ENCODE measurements around the gene TSPAN32.

TSPAN32 gene

GRCh38 chr11:2357246-2357645 is 55.4 kb downstream of the TSPAN32 start:
- TF ChIP-seq REST (IDR thresholded peaks at IDR 0.05; ENCODE audit: low read depth) (no peak), NFIC (IDR thresholded peaks at IDR 0.05) (no peak), RAD21 (IDR thresholded peaks at IDR 0.05; ENCODE audit: low read depth) (no peak), EP300 (IDR thresholded peaks at IDR 0.05; ENCODE audit: borderline replicate concordance) (no peak), TEAD4 (IDR thresholded peaks at IDR 0.05) (no peak), USF1 (IDR thresholded peaks at IDR 0.05) (no peak), CEBPB (IDR thresholded peaks at IDR 0.05) (no peak), CREB1 (IDR thresholded peaks at IDR 0.05; ENCODE audit: low read depth) (no peak), EGR1 (IDR thresholded peaks at IDR 0.05) (no peak), ZBTB7A (IDR thresholded peaks at IDR 0.05; ENCODE audit: low read depth) (no peak), TCF12 (IDR thresholded peaks at IDR 0.05; ENCODE audit: low read depth) (no peak), TAF1 (IDR thresholded peaks at IDR 0.05; ENCODE audit: low read depth) (no peak), FOXM1 (IDR thresholded peaks at IDR 0.05; ENCODE audit: borderline replicate concordance, low read depth) (no peak)

DNA sequence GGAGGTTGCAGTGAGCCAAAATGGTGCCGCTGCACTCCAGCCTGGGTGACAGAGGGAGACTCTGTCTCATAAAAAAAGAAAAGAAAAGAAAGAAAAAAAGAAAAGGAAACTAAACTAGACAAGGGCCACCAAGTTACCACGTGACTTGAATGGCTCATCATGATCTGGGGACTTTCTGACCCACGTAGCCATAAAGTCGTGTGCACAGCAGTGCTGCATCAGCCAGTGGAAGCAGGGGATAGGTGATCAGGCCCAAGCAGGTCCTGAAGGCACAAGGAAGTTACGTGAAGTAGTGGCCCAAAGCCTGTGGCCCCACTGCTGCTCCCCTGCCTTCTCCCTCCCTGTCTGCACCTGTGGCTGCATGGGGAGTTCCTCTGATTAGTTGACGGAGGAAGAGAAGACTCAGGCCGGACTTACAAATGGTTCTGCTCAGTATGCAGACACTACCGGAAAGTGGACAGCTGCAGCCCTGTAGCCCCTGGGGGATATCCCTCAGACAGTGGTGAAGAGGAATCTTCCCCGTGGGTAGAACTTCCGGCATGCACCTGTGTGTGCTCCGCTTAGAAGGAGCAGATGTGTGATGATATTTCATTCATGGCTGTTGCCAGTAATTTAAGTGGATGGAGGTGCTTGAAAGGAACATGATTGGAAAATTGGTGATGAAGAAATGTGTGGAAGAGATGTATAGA is 57.1 kb downstream of the TSPAN32 start:
- no peak for TF ChIP-seq TCF12 (IDR thresholded peaks at IDR 0.05; ENCODE audit: low read depth)
- TF ChIP-seq, protein P1, sequence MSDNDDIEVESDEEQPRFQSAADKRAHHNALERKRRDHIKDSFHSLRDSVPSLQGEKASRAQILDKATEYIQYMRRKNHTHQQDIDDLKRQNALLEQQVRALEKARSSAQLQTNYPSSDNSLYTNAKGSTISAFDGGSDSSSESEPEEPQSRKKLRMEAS (IDR thresholded peaks at IDR 0.05): no peak
- no peak for TF ChIP-seq FOXM1 (IDR thresholded peaks at IDR 0.05; ENCODE audit: borderline replicate concordance, low read depth)

DNA sequence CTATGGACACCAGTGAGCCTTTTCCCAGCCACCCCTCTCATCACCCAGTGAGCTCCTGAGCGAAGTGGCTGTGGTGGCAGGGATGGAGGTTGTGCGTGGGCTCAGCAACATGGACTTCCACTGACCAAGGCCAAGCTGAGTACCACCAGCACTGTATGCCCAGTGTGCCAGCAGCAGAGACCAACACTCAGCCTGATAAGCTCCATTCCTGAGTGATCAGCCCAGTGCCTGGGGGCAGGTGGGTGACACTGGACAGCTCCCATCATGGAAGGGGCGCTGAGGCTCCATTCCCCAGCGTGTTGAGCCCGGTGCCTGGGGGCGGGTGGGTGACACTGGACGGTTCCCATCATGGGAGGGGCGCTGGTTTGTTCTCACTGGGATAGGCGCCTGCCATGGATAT is 57.7 kb downstream of the TSPAN32 start:
- TF ChIP-seq, protein P1 (IDR thresholded peaks at IDR 0.05): no peak
- TF ChIP-seq CEBPB (IDR thresholded peaks at IDR 0.05) (no peak), TAF1 (IDR thresholded peaks at IDR 0.05; ENCODE audit: low read depth) (no peak), NFIC (IDR thresholded peaks at IDR 0.05) (no peak), CREB1 (IDR thresholded peaks at IDR 0.05; ENCODE audit: low read depth) (no peak), FOXM1 (IDR thresholded peaks at IDR 0.05; ENCODE audit: borderline replicate concordance, low read depth) (no peak), TCF12 (IDR thresholded peaks at IDR 0.05; ENCODE audit: low read depth) (no peak), EGR1 (IDR thresholded peaks at IDR 0.05) (no peak), ZBTB7A (IDR thresholded peaks at IDR 0.05; ENCODE audit: low read depth) (no peak), YY1 (IDR thresholded peaks at IDR 0.05; ENCODE audit: low read depth) (no peak), TEAD4 (IDR thresholded peaks at IDR 0.05) (no peak), RAD21 (IDR thresholded peaks at IDR 0.05; ENCODE audit: low read depth) (no peak), USF1 (IDR thresholded peaks at IDR 0.05) (no peak), REST (IDR thresholded peaks at IDR 0.05; ENCODE audit: low read depth) (no peak; the same call in 1 of the 2 replicates), EP300 (IDR thresholded peaks at IDR 0.05; ENCODE audit: borderline replicate concordance) (no peak)

- TF ChIP-seq TAF1 (IDR thresholded peaks at IDR 0.05; ENCODE audit: low read depth) (no peak), ZBTB7A (IDR thresholded peaks at IDR 0.05; ENCODE audit: low read depth) (no peak), TCF12 (IDR thresholded peaks at IDR 0.05; ENCODE audit: low read depth) (no peak), CEBPB (IDR thresholded peaks at IDR 0.05) (no peak), YY1 (IDR thresholded peaks at IDR 0.05; ENCODE audit: low read depth) (no peak)
Observed at GRCh38 chr11:2360081-2360642, 58.3 kb downstream of the TSPAN32 start.

DNA sequence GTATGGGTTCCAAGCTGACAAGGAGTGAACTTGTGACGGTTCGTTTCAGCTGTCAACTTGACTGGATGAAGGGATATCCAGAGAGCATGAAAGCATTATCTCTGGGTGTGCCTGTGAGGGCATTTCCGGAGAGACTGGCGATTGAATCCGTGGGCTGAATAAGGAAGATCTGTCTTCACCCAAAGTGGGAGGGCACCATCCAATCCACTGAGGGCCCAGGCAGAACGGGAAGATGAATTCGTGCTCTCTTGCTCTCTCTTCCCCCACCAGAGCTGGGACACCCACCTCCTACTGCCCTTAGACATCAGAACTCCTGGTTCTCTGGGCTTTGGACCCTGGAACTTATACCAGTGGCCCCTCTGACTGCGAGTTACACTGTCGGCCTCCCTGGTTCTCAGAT is 59.8 kb downstream of the TSPAN32 start:
- TF ChIP-seq EP300 (IDR thresholded peaks at IDR 0.05; ENCODE audit: borderline replicate concordance): no peak
- TF ChIP-seq TEAD4 (IDR thresholded peaks at IDR 0.05): no peak
- no peak for TF ChIP-seq USF1 (IDR thresholded peaks at IDR 0.05)
- no peak for TF ChIP-seq YY1 (IDR thresholded peaks at IDR 0.05; ENCODE audit: low read depth)
- no peak for TF ChIP-seq FOXM1 (IDR thresholded peaks at IDR 0.05; ENCODE audit: borderline replicate concordance, low read depth)
- no peak for TF ChIP-seq TAF1 (IDR thresholded peaks at IDR 0.05; ENCODE audit: low read depth)
- no peak for TF ChIP-seq CREB1 (IDR thresholded peaks at IDR 0.05; ENCODE audit: low read depth)
- TF ChIP-seq EGR1 (IDR thresholded peaks at IDR 0.05): no peak
- TF ChIP-seq RAD21 (IDR thresholded peaks at IDR 0.05; ENCODE audit: low read depth): no peak
- TF ChIP-seq, protein P1 (IDR thresholded peaks at IDR 0.05): no peak
- TF ChIP-seq ZBTB7A (IDR thresholded peaks at IDR 0.05; ENCODE audit: low read depth): no peak
- TF ChIP-seq REST (IDR thresholded peaks at IDR 0.05; ENCODE audit: low read depth): no peak
- TF ChIP-seq CEBPB (IDR thresholded peaks at IDR 0.05): no peak
- no peak for TF ChIP-seq TCF12 (IDR thresholded peaks at IDR 0.05; ENCODE audit: low read depth)
- TF ChIP-seq NFIC (IDR thresholded peaks at IDR 0.05): no peak

All from Ishikawa (cell line).